DMS 273 treated with DMSO at 0.1 percent for 48 hours (cell line): ENCODE data around the gene GRIK2.
"Not testable (repeated sequence)": the region's sequence is repeated elsewhere in the genome, so short reads cannot be mapped to it uniquely, and the experiment has no call there.

Source experiments
- DNase-seq: peaks from one replicate; lab custom pipeline; 2025; lab: John Stamatoyannopoulos, UW

Gene GRIK2

GRCh38 chr6:102022803-102023202, 629.3 kb downstream of the GRIK2 start:
- no peak for DNase-seq

GRCh38 chr6:102023977-102024657, 630.6 kb downstream of the GRIK2 start:
- no peak for DNase-seq

GRCh38 chr6:102026649-102027048, 633.1 kb downstream of the GRIK2 start:
- peak; percentile 36 for DNase-seq

GRCh38 chr6:102028176-102028575, 634.7 kb downstream of the GRIK2 start:
- no peak for DNase-seq

GRCh38 chr6:102038964-102039363, 645.5 kb downstream of the GRIK2 start:
- DNase-seq = no peak

GRCh38 chr6:102039441-102039840, 645.9 kb downstream of the GRIK2 start:
- DNase-seq = no peak

GRCh38 chr6:102051001-102051400, 657.5 kb downstream of the GRIK2 start:
- no peak for DNase-seq

GRCh38 chr6:102051720-102052119, 658.2 kb downstream of the GRIK2 start:
- DNase-seq = no peak

GRCh38 chr6:102064142-102064541, 670.6 kb downstream of the GRIK2 start:
- no peak for DNase-seq

- DNase-seq = no peak
Measured at GRCh38 chr6:102066301-102066700, 672.8 kb downstream of the GRIK2 start.

GRCh38 chr6:102068349-102068929, 674.9 kb downstream of the GRIK2 start:
- DNase-seq = no peak

GRCh38 chr6:102075539-102075938, 682.0 kb downstream of the GRIK2 start:
- no peak for DNase-seq

- DNase-seq = no peak
Measured at GRCh38 chr6:102085257-102085656, 691.7 kb downstream of the GRIK2 start.

- DNase-seq = not testable (repeated sequence)
Measured at GRCh38 chr6:102088160-102088559, 694.7 kb downstream of the GRIK2 start.

- no peak for DNase-seq
Measured at GRCh38 chr6:102114402-102114801, 720.9 kb downstream of the GRIK2 start.

GRCh38 chr6:102115911-102116310, 722.4 kb downstream of the GRIK2 start:
- no peak for DNase-seq

- no peak for DNase-seq
Measured at GRCh38 chr6:102118034-102118433, 724.5 kb downstream of the GRIK2 start.
